HepG2 (cell line): Measurements from ENCODE around the gene TICAM2.

Experiments
- CBFB ChIP-seq: sonication (generic); formaldehyde crosslinking; IDR thresholded peaks from 2 replicates; pipeline ENCODE4 v1.4.0; 2020; ENCODE audit warnings: missing genetic modification reagents
- CTCF ChIP-seq: sonication (generic); formaldehyde crosslinking; IDR thresholded peaks from 2 replicates; pipeline ENCODE4 v1.5.0; 2020; ENCODE audit warnings: mild to moderate bottlenecking, missing genetic modification reagents, moderate library complexity
- EP300 ChIP-seq, 3 experiments: sonication (generic) in 1 of 3; formaldehyde crosslinking in 1 of 3; IDR thresholded peaks; 2 replicates each; pipeline versions ENCODE4 v1.5.1 to v1.6.1; 2011 to 2020; ENCODE audit warnings: low read depth in 2 of 3, low read length in 2 of 3, borderline replicate concordance in 1 of 3, improper control_type of control experiment in 1 of 3, mild to moderate bottlenecking in 1 of 3, missing genetic modification reagents in 1 of 3, moderate library complexity in 1 of 3
- IRF2 ChIP-seq: IDR thresholded peaks from 2 replicates; pipeline ENCODE4 v1.6.1; 2018; ENCODE audit warnings: missing genetic modification reagents, missing compliant biosample characterization
- JUN ChIP-seq: sonication (generic); formaldehyde crosslinking; IDR thresholded peaks from 2 replicates; pipeline ENCODE4 v1.4.0; 2020; ENCODE audit warnings: mild to moderate bottlenecking, missing genetic modification reagents
- POLR2AphosphoS5 ChIP-seq: IDR thresholded peaks from 2 replicates; pipeline ENCODE4 v1.6.1; 2012; ENCODE audit warnings: low read depth, low read length
- PRDM15 ChIP-seq: sonication (generic); formaldehyde crosslinking; IDR thresholded peaks from 2 replicates; pipeline ENCODE4 v1.4.0; 2020; ENCODE audit warnings: missing genetic modification reagents
- RXRA ChIP-seq: sonication (generic); formaldehyde crosslinking; IDR thresholded peaks from 2 replicates; pipeline ENCODE4 v1.5.1; 2020; ENCODE audit warnings: missing genetic modification reagents
- ZBTB33 ChIP-seq: sonication (generic); formaldehyde crosslinking; IDR thresholded peaks from 2 replicates; pipeline ENCODE4 v1.4.0; 2020; ENCODE audit warnings: missing genetic modification reagents
- ZEB1 ChIP-seq: IDR thresholded peaks from 2 replicates; pipeline ENCODE4 v1.6.1; 2012; ENCODE audit warnings: mild to moderate bottlenecking, low read depth, inconsistent platforms; ENCODE audit not compliant: insufficient replicate concordance
- ZNF777 ChIP-seq: sonication (generic); formaldehyde crosslinking; IDR thresholded peaks from 2 replicates; pipeline ENCODE4 v1.4.0; 2020; ENCODE audit warnings: missing genetic modification reagents
- ZNF790 ChIP-seq: sonication (generic); formaldehyde crosslinking; IDR thresholded peaks from 2 replicates; pipeline ENCODE4 v1.8.0; 2022; ENCODE audit warnings: missing genetic modification reagents, mild to moderate bottlenecking, borderline replicate concordance

GRCh38 chr5:115559524-115559923 is 42.8 kb downstream of the TICAM2 start:
- TF ChIP-seq CBFB (no peak), ZNF790 (CRISPR knock-in tag) (no peak), ZNF777 (CRISPR knock-in tag) (no peak), JUN (CRISPR knock-in tag) (no peak), EP300 (IDR thresholded peaks at IDR 0.05; ENCODE audit: low read depth in 2 of 2, low read length in 2 of 2) (no peak), EP300 (CRISPR knock-in tag; IDR thresholded peaks at IDR 0.05; ENCODE audit: borderline replicate concordance) (no peak), IRF2 (no peak), PRDM15 (no peak), ZEB1 (no peak), CTCF (CRISPR knock-in tag) (no peak), POLR2AphosphoS5 (no peak), RXRA (CRISPR knock-in tag) (no peak), ZBTB33 (CRISPR knock-in tag) (no peak)
